Fibroblast of the aortic adventitia (primary cell): Measurements from ENCODE around the gene NIBAN1. TPM values are rescaled to one million over a fixed set of nuclear protein-coding genes. Genes with fewer than 3 reads are reported as not detected.
"Not testable (repeated sequence)": the region's sequence is repeated elsewhere in the genome, so short reads cannot be mapped to it uniquely, and the experiment has no call there.

ENCODE experiments used
- DNase-seq: peaks from one replicate; pipeline ENCODE4 v3.0.0-alpha.2; 2010; ENCODE audit warnings: low read depth
- H3K4me3 ChIP-seq: 2 replicates; pipeline ENCODE4 v1.5.1; 2011; ENCODE audit warnings: low read depth, mild to moderate bottlenecking, control low read depth, low read length, moderate library complexity
- total RNA-seq: library from RNA; depleted of rRNA; stranded (reverse); fragments of >200 nt; gene quantifications from 2 replicates; pipeline ENCODE4 v1.2.3, GENCODE V29; 2012; ENCODE audit warnings: low replicate concordance
- TF ChIP-seq, protein P1 (sequence below): IDR thresholded peaks from 2 replicates; pipeline ENCODE4 v1.5.1; 2011; ENCODE audit warnings: mild to moderate bottlenecking, low read length, control low read depth, inconsistent platforms; ENCODE audit not compliant: insufficient read depth

NIBAN1 gene
- total RNA-seq, 1 donor = 121 TPM

DNA sequence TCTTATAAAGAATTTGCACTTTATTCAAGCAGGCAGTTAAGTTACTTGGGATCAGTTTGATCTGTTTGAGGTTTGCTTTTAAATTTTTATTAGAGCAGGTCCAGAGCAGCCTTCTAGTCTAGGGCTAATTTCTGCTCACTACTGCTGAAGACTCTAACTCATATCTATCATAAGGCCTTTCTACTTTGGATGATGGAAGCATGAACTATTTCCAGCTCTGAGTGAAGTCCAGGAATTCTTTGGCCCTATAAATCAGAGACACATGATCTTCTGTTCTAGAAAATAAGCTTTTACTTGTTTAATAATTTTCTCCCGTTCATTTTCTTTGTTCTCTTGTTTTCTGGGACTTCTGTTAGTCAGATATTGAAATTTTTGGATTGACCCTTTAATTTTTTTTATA lies 14.7 kb downstream of the NIBAN1 start:
- no peak overlapping the region for H3K4me3 ChIP-seq
- TF ChIP-seq, protein P1, sequence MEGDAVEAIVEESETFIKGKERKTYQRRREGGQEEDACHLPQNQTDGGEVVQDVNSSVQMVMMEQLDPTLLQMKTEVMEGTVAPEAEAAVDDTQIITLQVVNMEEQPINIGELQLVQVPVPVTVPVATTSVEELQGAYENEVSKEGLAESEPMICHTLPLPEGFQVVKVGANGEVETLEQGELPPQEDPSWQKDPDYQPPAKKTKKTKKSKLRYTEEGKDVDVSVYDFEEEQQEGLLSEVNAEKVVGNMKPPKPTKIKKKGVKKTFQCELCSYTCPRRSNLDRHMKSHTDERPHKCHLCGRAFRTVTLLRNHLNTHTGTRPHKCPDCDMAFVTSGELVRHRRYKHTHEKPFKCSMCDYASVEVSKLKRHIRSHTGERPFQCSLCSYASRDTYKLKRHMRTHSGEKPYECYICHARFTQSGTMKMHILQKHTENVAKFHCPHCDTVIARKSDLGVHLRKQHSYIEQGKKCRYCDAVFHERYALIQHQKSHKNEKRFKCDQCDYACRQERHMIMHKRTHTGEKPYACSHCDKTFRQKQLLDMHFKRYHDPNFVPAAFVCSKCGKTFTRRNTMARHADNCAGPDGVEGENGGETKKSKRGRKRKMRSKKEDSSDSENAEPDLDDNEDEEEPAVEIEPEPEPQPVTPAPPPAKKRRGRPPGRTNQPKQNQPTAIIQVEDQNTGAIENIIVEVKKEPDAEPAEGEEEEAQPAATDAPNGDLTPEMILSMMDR = no peak
- peak; percentile 33 for DNase-seq

DNA sequence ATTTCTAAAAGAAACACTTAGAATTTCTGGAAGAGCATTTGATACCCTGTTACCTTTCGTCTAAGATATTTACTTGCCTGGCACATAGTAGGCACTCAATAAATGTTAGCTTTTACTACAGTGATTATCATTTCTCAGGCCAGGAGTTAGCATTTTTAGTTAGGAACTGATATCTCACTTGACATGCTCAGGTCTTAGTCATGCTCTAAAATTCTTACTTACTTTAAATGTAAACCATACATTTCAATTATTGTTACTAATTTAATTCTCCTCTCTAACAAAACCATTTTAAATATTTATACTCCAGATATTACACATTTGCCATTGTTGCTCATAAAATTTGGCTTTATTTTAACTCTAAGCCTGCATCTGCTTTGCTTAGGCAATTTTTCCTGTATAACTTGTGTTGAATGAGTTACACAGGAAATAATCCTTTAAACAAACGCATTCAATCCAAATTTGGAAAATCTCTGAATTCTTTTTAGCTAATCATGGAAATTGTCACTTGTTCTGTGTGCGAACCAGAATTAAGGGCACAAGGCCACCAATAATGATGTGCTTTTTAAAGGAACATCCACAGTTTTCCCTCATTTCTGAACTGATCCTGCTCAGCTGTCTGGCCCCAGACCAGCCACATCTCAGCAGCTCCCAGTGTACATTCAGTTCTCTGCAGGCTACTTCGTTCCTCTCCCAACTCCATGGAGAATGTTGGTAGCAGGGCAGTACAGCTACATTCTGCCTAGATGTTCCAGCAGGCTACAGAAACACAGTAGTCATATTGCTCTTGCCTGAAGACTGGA lies 15.6 kb downstream of the NIBAN1 start:
- no peak for DNase-seq
- TF ChIP-seq, protein P1 = no peak
- H3K4me3 ChIP-seq = no peak overlapping the region

DNA sequence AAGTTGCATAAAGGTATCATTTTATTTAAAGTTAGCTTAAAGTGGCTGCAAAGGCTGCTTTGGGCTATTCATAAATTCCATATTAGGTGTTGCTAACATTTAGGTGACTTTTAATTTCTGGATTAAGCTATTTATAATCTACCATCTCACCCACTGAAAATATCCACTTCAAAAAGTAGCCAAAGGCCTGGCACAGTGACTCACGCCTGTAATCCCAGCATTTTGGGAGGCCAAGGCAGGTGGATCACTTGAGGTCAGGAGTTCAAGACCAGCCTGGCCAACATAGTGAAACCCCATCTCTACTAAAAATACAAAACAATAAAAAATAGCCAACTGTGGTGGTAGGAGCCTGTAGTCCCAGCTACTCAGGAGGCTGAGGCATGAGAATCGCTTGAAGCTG lies 16.4 kb downstream of the NIBAN1 start:
- DNase-seq, H3K4me3 ChIP-seq: not testable (repeated sequence)

DNA sequence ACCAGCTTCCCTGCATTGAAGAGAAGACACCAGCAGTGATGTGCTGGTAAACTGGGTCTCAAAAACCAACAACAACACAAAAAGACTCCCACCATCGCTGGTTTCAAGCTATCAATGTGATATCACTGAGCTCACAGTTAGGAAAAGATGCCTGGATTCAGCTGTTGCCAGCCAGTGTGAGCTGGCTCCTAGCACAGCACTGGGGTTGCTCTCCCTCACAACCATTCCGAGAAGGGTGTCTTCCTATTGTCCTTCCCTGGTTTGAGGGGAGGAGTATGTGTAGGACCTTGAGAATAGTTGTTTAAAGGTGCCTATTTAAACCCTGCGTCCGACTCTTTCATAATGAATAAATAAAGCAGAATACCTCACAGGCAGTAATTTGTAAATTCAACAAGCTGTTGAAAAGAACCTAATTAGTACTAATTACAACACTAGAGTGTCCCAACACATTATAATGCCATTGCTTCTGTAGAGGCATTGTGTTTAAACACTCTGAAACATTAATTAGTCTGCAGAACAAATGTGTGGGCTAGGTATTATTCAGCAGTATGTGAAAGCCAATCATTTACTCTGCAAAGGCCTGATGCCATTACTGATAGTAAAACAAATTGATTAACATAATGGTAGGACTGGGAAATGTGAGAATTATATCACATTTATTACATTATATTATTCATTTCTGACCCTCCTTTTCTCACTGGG lies 17.2 kb downstream of the NIBAN1 start:
- DNase-seq = no peak

DNA sequence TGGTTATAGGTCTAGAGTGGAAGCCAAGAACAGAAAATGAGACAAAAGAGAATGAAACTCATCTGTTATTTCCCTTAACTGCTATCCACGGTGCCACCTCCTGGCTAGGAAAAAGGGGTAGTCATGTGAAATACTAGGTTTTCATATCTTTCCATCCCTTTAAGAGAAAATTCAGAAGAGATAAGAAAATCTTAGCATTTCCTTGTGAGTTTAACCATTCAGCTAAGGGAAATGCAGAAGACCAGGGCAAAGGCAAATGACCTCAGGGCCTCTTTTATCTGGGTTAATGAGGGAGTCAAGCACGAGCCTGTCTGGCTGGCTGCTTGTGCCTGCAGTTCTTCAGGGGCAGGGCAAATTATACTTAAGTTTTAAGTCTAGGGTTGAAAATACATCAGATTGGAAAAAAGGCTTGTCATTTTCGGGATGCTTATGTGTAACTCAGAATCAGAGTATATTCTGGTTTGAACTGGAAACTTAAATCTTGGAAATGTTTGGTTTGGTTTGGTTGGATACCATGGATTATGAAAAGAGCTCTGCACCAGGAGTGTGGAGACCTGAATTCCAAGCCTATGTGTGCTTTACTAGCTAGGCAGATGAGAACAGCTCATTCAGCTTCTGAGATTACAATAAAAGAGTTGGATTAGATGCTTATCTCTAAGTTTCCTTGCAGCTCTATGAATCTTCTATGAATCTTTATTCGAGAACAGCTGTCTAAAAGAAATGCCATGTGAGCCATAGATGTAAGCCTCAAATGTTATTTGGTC lies 19.9 kb downstream of the NIBAN1 start:
- TF ChIP-seq, protein P1 = peak; percentile 21
- DNase-seq = peak; percentile 53

More for the DNA sequence above, 17.2 kb downstream of the NIBAN1 start:
- H3K4me3 ChIP-seq = no peak overlapping the region
- TF ChIP-seq, protein P1 = no peak

DNA sequence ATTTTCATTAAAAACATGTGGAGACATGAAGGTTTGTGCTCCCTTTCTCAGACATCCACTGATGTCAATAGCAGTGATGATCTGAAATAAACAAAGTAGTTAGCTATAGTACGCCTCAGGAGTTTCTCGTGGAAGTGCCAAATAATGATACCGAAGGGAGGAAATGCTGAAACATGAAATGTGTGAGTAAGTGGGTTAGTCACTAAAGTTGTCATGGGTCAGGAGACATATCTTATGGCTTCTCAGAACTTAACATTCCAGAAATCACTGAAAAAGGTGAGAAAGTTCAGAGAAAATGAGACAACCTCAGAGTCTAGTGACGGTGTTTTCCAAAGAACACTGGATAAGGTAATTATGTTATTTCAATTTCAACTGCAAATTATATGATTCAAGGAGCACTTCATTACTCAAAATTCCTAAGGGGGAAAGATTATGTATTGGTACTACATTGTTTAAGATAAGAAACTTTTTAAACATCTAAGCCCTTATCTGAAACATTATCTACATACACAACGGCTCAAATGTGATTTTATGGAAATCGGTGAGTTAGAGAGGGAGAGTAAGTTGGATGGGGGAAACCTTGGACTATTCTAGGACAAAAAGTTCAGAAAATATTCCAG lies 20.6 kb downstream of the NIBAN1 start:
- TF ChIP-seq, protein P1 = no peak
- H3K4me3 ChIP-seq = no peak overlapping the region
- peak; percentile 68 for DNase-seq

More for the DNA sequence above, 19.9 kb downstream of the NIBAN1 start:
- no peak overlapping the region for H3K4me3 ChIP-seq
